Measurements from ENCODE around the gene KHSRP. TPM values are rescaled to one million over a fixed set of nuclear protein-coding genes. Genes with fewer than 3 reads are reported as not detected.

The KHSRP gene
- total RNA-seq, 1 experiment from 2014 or later: 129 TPM

GRCh38 chr19:6418562-6418932 is 6.1 kb downstream of the KHSRP start:
- Histone ChIP-seq H3K27ac (no peak overlapping the region), H3K27me3 (replicated peaks) (no peaks in the 10 kb centered on the region), H3K9me3 (replicated peaks) (no peaks in the 10 kb centered on the region), H3K4me1 (replicated peaks) (peaks cover 7% of the 10 kb centered on the region), H3K36me3 (peaks cover 94% of the 10 kb centered on the region), H3K4me3 (no peak overlapping the region)
- DNase-seq (ENCODE audit: low read depth in 1 of 2, low spot score in 2 of 2): no peak

- Histone ChIP-seq H3K4me1 (replicated peaks) (peaks cover 1% of the 10 kb centered on the region), H3K36me3 (peaks cover 89% of the 10 kb centered on the region), H3K27ac (no peak overlapping the region), H3K9me3 (replicated peaks) (no peaks in the 10 kb centered on the region), H3K4me3 (no peak overlapping the region), H3K27me3 (replicated peaks) (no peaks in the 10 kb centered on the region)
- DNase-seq (ENCODE audit: low read depth in 1 of 2, low spot score in 2 of 2): no peak
Measured at GRCh38 chr19:6417713-6418561, 6.7 kb downstream of the KHSRP start.

- Histone ChIP-seq H3K27ac (no peak overlapping the region), H3K36me3 (peaks cover 87% of the 10 kb centered on the region), H3K27me3 (replicated peaks) (no peaks in the 10 kb centered on the region), H3K9me3 (replicated peaks) (no peaks in the 10 kb centered on the region), H3K4me1 (replicated peaks) (no peaks in the 10 kb centered on the region), H3K4me3 (no peak overlapping the region)
- DNase-seq (ENCODE audit: low read depth in 1 of 2, low spot score in 2 of 2): no peak
Measured at GRCh38 chr19:6416658-6417405, 7.8 kb downstream of the KHSRP start.

- Histone ChIP-seq H3K9me3 (replicated peaks) (no peaks in the 10 kb centered on the region), H3K27me3 (replicated peaks) (no peaks in the 10 kb centered on the region), H3K36me3 (peaks cover 79% of the 10 kb centered on the region), H3K27ac (no peak overlapping the region), H3K4me1 (replicated peaks) (no peaks in the 10 kb centered on the region), H3K4me3 (no peak overlapping the region)
- DNase-seq (ENCODE audit: low read depth in 1 of 2, low spot score in 2 of 2): no peak
Measured at GRCh38 chr19:6415591-6416190, 8.9 kb downstream of the KHSRP start.

GRCh38 chr19:6414793-6415590 is 9.6 kb downstream of the KHSRP start:
- no peak overlapping the region for H3K4me3 ChIP-seq
- DNase-seq (ENCODE audit: low read depth in 1 of 2, low spot score in 2 of 2): no peak
- H3K9me3 ChIP-seq (replicated peaks): no peaks in the 10 kb centered on the region
- no peak overlapping the region for H3K27ac ChIP-seq
- peaks cover 72% of the 10 kb centered on the region for H3K36me3 ChIP-seq
- H3K27me3 ChIP-seq (replicated peaks): no peaks in the 10 kb centered on the region
- no peaks in the 10 kb centered on the region for H3K4me1 ChIP-seq (replicated peaks)

GRCh38 chr19:6413721-6414643 is 10.6 kb downstream of the KHSRP start:
- no peak overlapping the region for H3K27ac ChIP-seq
- H3K9me3 ChIP-seq (replicated peaks): no peaks in the 10 kb centered on the region
- DNase-seq (ENCODE audit: low read depth in 1 of 2, low spot score in 2 of 2): no peak
- peaks cover 61% of the 10 kb centered on the region for H3K36me3 ChIP-seq
- H3K27me3 ChIP-seq (replicated peaks): no peaks in the 10 kb centered on the region
- H3K4me1 ChIP-seq (replicated peaks): no peaks in the 10 kb centered on the region
- no peak overlapping the region for H3K4me3 ChIP-seq

GRCh38 chr19:6413291-6413690 is 11.3 kb downstream of the KHSRP start:
- Histone ChIP-seq H3K4me1 (replicated peaks) (no peaks in the 10 kb centered on the region), H3K4me3 (no peak overlapping the region), H3K36me3 (peaks cover 55% of the 10 kb centered on the region), H3K9me3 (replicated peaks) (no peaks in the 10 kb centered on the region), H3K27ac (no peak overlapping the region), H3K27me3 (replicated peaks) (no peaks in the 10 kb centered on the region)
- no peak for DNase-seq (ENCODE audit: low read depth in 1 of 2, low spot score in 2 of 2)

GRCh38 chr19:6412447-6413091 is 12.0 kb downstream of the KHSRP start:
- no peaks in the 10 kb centered on the region for H3K9me3 ChIP-seq (replicated peaks)
- H3K4me3 ChIP-seq: no peak overlapping the region
- no peak for DNase-seq (ENCODE audit: low read depth in 1 of 2, low spot score in 2 of 2)
- no peaks in the 10 kb centered on the region for H3K27me3 ChIP-seq (replicated peaks)
- H3K4me1 ChIP-seq (replicated peaks): no peaks in the 10 kb centered on the region
- H3K27ac ChIP-seq: no peak overlapping the region
- peaks cover 47% of the 10 kb centered on the region for H3K36me3 ChIP-seq

GRCh38 chr19:6412061-6412446 is 12.6 kb downstream of the KHSRP start:
- no peak overlapping the region for H3K27ac ChIP-seq
- no peaks in the 10 kb centered on the region for H3K27me3 ChIP-seq (replicated peaks)
- peaks cover 42% of the 10 kb centered on the region for H3K36me3 ChIP-seq
- H3K4me3 ChIP-seq: no peak overlapping the region
- no peaks in the 10 kb centered on the region for H3K4me1 ChIP-seq (replicated peaks)
- H3K9me3 ChIP-seq (replicated peaks): no peaks in the 10 kb centered on the region
- DNase-seq (ENCODE audit: low read depth in 1 of 2, low spot score in 2 of 2): no peak

- Histone ChIP-seq H3K27me3 (replicated peaks) (no peaks in the 10 kb centered on the region), H3K9me3 (replicated peaks) (no peaks in the 10 kb centered on the region), H3K4me1 (replicated peaks) (no peaks in the 10 kb centered on the region), H3K4me3 (no peak overlapping the region), H3K36me3 (peaks cover 16% of the 10 kb centered on the region), H3K27ac (no peak overlapping the region)
- DNase-seq (ENCODE audit: low read depth in 1 of 2, low spot score in 2 of 2): no peak
Measured at GRCh38 chr19:6409346-6409745, 15.3 kb downstream of the KHSRP start.

GRCh38 chr19:6406401-6406800 is 18.2 kb downstream of the KHSRP start:
- no peaks in the 10 kb centered on the region for H3K36me3 ChIP-seq
- H3K4me3 ChIP-seq: no peak overlapping the region
- H3K27ac ChIP-seq: no peak overlapping the region
- no peaks in the 10 kb centered on the region for H3K9me3 ChIP-seq (replicated peaks)
- DNase-seq (ENCODE audit: low read depth in 1 of 2, low spot score in 2 of 2): no peak
- no peaks in the 10 kb centered on the region for H3K27me3 ChIP-seq (replicated peaks)
- no peaks in the 10 kb centered on the region for H3K4me1 ChIP-seq (replicated peaks)

GRCh38 chr19:6402837-6403608 is 21.6 kb downstream of the KHSRP start:
- Histone ChIP-seq H3K9me3 (replicated peaks) (no peaks in the 10 kb centered on the region), H3K4me3 (no peak overlapping the region), H3K4me1 (replicated peaks) (no peaks in the 10 kb centered on the region), H3K27ac (no peak overlapping the region), H3K36me3 (no peaks in the 10 kb centered on the region), H3K27me3 (replicated peaks) (no peaks in the 10 kb centered on the region)
- DNase-seq (ENCODE audit: low read depth in 1 of 2, low spot score in 2 of 2): no peak
